KMS-11 (cell line): ENCODE measurements around the gene LRRC28.

Experiments
- H2AFZ ChIP-seq: fragments of 200-600 bp; sonication (generic); 2 replicates; pipeline ENCODE4 v1.6.1; 2016; ENCODE audit warnings: antibody characterized with exemption, mixed run types, low read depth
- H3K27ac ChIP-seq: fragments of 200-600 bp; sonication (generic); 2 replicates; pipeline ENCODE4 v1.6.1; 2016; ENCODE audit warnings: mild to moderate bottlenecking, mixed run types
- H3K27me3 ChIP-seq: fragments of 200-600 bp; sonication (generic); 2 replicates; pipeline ENCODE4 v1.6.1; 2017; ENCODE audit warnings: mild to moderate bottlenecking, low read depth, mixed run types, moderate library complexity; ENCODE audit not compliant: insufficient read depth
- H3K36me3 ChIP-seq: fragments of 200-600 bp; sonication (generic); 2 replicates; pipeline ENCODE4 v1.6.1; 2017; ENCODE audit warnings: mild to moderate bottlenecking, mixed run types; ENCODE audit not compliant: insufficient read depth
- H3K4me1 ChIP-seq: fragments of 200-600 bp; sonication (generic); 2 replicates; pipeline ENCODE4 v1.6.1; 2016; ENCODE audit warnings: mild to moderate bottlenecking, low read depth, mixed run types; ENCODE audit not compliant: poor library complexity, severe bottlenecking
- H3K4me2 ChIP-seq: fragments of 200-600 bp; sonication (generic); 2 replicates; pipeline ENCODE4 v1.7.0; 2016; ENCODE audit warnings: mild to moderate bottlenecking, mixed run types
- H3K4me3 ChIP-seq: fragments of 200-600 bp; sonication (generic); IDR thresholded peaks from 2 replicates; pipeline ENCODE4 v1.6.1; 2017; ENCODE audit warnings: low read depth, low read length, mixed read lengths; ENCODE audit not compliant: insufficient read depth
- H3K79me2 ChIP-seq: fragments of 200-600 bp; sonication (generic); 2 replicates; pipeline ENCODE4 v1.6.1; 2016; ENCODE audit warnings: low read depth, mixed run types; ENCODE audit not compliant: insufficient read depth
- H3K9ac ChIP-seq: fragments of 200-600 bp; sonication (generic); 2 replicates; pipeline ENCODE4 v1.6.1; 2016; ENCODE audit warnings: mild to moderate bottlenecking, mixed run types
- H4K20me1 ChIP-seq: fragments of 200-600 bp; sonication (generic); 2 replicates; pipeline ENCODE4 v1.6.1; 2016; ENCODE audit warnings: mild to moderate bottlenecking, mixed run types; ENCODE audit not compliant: insufficient read depth
- CTCF ChIP-seq: fragments of 200-600 bp; sonication (generic); conservative IDR thresholded peaks from 2 replicates; pipeline ENCODE4 v1.6.1; 2017; ENCODE audit warnings: low read depth, mild to moderate bottlenecking, antibody characterized with exemption, low read length, moderate library complexity, mixed read lengths

The LRRC28 gene

GRCh38 chr15:99303907-99304306 lies 52.6 kb downstream of the LRRC28 start:
- H3K36me3 ChIP-seq, result no peaks in the 10 kb centered on the region
- H3K4me2 ChIP-seq, result no peak overlapping the region
- no peak overlapping the region for H3K27ac ChIP-seq
- no peak for TF ChIP-seq CTCF
- no peaks in the 10 kb centered on the region for H4K20me1 ChIP-seq
- H3K27me3 ChIP-seq, result no peaks in the 10 kb centered on the region
- no peak overlapping the region for H3K4me3 ChIP-seq
- no peaks in the 10 kb centered on the region for H3K4me1 ChIP-seq
- no peak overlapping the region for H2AFZ ChIP-seq
- no peak overlapping the region for H3K9ac ChIP-seq
- no peaks in the 10 kb centered on the region for H3K79me2 ChIP-seq

- no peaks in the 10 kb centered on the region for H3K4me1 ChIP-seq
- H3K27me3 ChIP-seq, result no peaks in the 10 kb centered on the region
- no peak overlapping the region for H3K4me3 ChIP-seq
- no peak for TF ChIP-seq CTCF
- H4K20me1 ChIP-seq, result no peaks in the 10 kb centered on the region
- no peak overlapping the region for H3K9ac ChIP-seq
- no peak overlapping the region for H3K4me2 ChIP-seq
- no peaks in the 10 kb centered on the region for H3K36me3 ChIP-seq
- no peak overlapping the region for H3K27ac ChIP-seq
- no peak overlapping the region for H2AFZ ChIP-seq
- H3K79me2 ChIP-seq, result no peaks in the 10 kb centered on the region
These were observed 54.7 kb downstream of the LRRC28 start for GRCh38 chr15:99305761-99306505.

- H3K27me3 ChIP-seq, result no peaks in the 10 kb centered on the region
- H3K4me2 ChIP-seq, result no peak overlapping the region
- H3K27ac ChIP-seq, result no peak overlapping the region
- no peaks in the 10 kb centered on the region for H3K36me3 ChIP-seq
- H3K4me1 ChIP-seq, result no peaks in the 10 kb centered on the region
- H3K9ac ChIP-seq, result no peak overlapping the region
- TF ChIP-seq CTCF, result no peak
- H2AFZ ChIP-seq, result no peak overlapping the region
- H3K79me2 ChIP-seq, result no peaks in the 10 kb centered on the region
- no peaks in the 10 kb centered on the region for H4K20me1 ChIP-seq
- H3K4me3 ChIP-seq, result no peak overlapping the region
These were observed 55.5 kb downstream of the LRRC28 start for GRCh38 chr15:99306694-99307338.

- no peak overlapping the region for H2AFZ ChIP-seq
- no peak overlapping the region for H3K4me2 ChIP-seq
- H3K4me3 ChIP-seq, result no peak overlapping the region
- H3K79me2 ChIP-seq, result no peaks in the 10 kb centered on the region
- no peak overlapping the region for H3K9ac ChIP-seq
- H3K36me3 ChIP-seq, result no peaks in the 10 kb centered on the region
- no peak overlapping the region for H3K27ac ChIP-seq
- no peaks in the 10 kb centered on the region for H3K4me1 ChIP-seq
- H3K27me3 ChIP-seq, result no peaks in the 10 kb centered on the region
- no peak for TF ChIP-seq CTCF
- H4K20me1 ChIP-seq, result no peaks in the 10 kb centered on the region
These were observed 56.5 kb downstream of the LRRC28 start for GRCh38 chr15:99307735-99308134.
